Effector memory CD4-positive, alpha-beta T cell (primary cell): Measurements from ENCODE around the gene NXPH4.

Experiments used
- DNase-seq, 3 donors: peaks; one replicate each; pipeline ENCODE4 v3.0.0-alpha.2; 2020
- H3K27ac ChIP-seq: 2 replicates; pipeline ENCODE4 v1.7.0; 2013; ENCODE audit warnings: mild to moderate bottlenecking, low read length, moderate library complexity; ENCODE audit not compliant: insufficient read depth, poor library complexity, severe bottlenecking
- H3K27me3 ChIP-seq: replicated peaks from 2 replicates; pipeline ENCODE4 v1.7.0; 2013; ENCODE audit warnings: mild to moderate bottlenecking, low read length; ENCODE audit not compliant: insufficient read depth, control insufficient read depth, poor library complexity, severe bottlenecking
- H3K36me3 ChIP-seq: 2 replicates; pipeline ENCODE4 v1.7.0; 2013; ENCODE audit warnings: mild to moderate bottlenecking, low read length, moderate library complexity; ENCODE audit not compliant: control insufficient read depth, insufficient read depth
- H3K4me1 ChIP-seq: 2 replicates; pipeline ENCODE4 v1.7.0; 2013; ENCODE audit warnings: low read length, mild to moderate bottlenecking; ENCODE audit not compliant: control insufficient read depth, insufficient read depth, poor library complexity, severe bottlenecking
- H3K4me3 ChIP-seq: 2 replicates; pipeline ENCODE4 v1.7.0; 2013; ENCODE audit warnings: low read length, low read depth, mild to moderate bottlenecking; ENCODE audit not compliant: insufficient read depth, poor library complexity, severe bottlenecking
- H3K9me3 ChIP-seq: 2 replicates; pipeline ENCODE4 v1.7.0; 2013; ENCODE audit warnings: mild to moderate bottlenecking, low read length, moderate library complexity; ENCODE audit not compliant: control insufficient read depth

Gene NXPH4

DNA sequence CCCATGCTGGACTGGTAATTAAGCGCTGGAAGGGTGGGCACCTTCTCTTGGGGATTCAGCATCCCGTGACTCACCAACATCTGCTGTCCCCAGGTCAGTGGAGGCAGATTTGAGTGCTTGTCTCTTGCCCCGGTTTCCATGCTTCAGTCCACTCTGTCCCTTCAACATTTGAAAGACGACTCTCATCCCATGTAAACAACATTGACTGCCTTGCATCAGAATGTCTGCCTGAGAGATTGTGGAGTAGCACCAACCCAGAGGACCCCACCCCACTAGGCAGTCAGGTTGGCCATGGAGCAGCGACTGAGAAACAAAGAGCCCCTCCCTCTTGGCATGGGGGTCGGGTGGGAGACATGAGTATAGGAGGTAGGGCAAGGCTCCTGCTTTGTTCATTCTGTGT is 39.3 kb downstream of the NXPH4 start:
- no peak overlapping the region for H3K4me3 ChIP-seq
- H3K27me3 ChIP-seq = no peaks in the 10 kb centered on the region
- DNase-seq = no peak
- no peaks in the 10 kb centered on the region for H3K4me1 ChIP-seq
- no peaks in the 10 kb centered on the region for H3K9me3 ChIP-seq
- H3K36me3 ChIP-seq = peaks cover 50% of the 10 kb centered on the region
- no peak overlapping the region for H3K27ac ChIP-seq

DNA sequence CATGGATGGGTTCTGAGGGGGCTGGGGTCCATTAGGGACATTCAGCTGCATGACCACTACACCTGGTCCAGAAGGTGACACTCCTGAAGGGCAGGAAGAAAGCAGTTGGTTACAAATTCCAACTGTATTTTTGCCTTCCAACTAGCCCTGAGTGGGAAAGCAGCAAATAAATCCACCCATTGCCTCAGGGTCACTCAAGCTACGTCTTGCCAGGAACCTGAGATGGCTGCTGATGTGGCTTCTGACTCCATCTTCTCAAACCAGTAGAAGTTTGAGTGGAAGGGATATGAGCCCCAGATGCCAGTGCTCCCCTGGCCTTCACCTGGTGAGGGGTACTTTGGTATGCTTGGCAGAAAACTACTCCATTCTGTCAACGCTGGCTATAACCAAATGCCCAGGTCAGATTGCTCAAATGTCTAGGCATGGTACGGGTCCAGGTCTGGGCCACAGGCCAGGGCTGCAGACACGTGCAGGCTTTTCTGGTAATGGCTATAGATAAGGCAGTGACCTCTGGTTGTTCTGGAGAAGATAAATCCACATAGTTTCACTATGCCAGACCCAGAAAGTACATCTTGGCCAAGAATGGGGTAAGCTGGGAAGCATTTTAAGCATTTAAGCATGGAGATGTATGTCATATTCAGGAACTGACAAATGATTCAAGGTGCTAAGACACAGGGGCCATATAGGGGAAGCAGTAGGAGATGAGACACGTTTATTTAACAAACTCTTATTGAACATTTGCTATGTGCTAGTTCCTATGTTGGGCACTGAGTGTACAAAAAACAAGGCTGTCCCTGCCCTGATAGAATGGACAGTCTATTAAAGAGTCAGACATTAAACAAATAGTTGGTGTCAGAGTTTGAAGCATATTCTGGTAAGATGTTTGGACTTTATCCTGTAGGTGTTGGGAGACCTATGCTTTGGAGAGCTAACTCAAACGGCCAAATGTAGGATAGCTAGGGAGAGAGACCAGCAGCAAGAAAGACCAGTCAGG is 42.7 kb downstream of the NXPH4 start:
- Histone ChIP-seq H3K4me3 (no peak overlapping the region), H3K27ac (no peak overlapping the region), H3K4me1 (no peaks in the 10 kb centered on the region), H3K9me3 (no peaks in the 10 kb centered on the region), H3K36me3 (peaks cover 64% of the 10 kb centered on the region), H3K27me3 (no peaks in the 10 kb centered on the region)
- DNase-seq = no peak

DNA sequence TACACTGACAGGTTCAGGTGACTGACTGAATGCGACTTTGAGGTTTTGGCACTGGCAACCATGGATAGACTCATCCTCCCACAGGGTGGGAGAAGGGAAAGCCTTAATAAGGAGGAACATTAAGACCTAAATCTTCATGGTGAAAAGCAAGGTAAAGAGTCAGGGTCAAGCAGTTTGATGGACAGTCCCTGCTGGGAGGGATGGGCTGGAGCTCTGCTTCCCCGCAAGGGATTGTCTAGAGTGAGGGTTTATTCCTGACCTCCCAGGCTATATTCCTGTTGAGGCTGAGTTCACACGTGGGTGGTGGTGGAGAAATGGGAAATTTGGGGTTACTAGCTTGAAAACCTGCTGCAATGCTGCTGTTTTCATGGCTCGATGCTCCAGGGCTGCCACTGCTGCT is 43.8 kb downstream of the NXPH4 start:
- H3K4me1 ChIP-seq = no peaks in the 10 kb centered on the region
- no peak overlapping the region for H3K4me3 ChIP-seq
- peaks cover 57% of the 10 kb centered on the region for H3K36me3 ChIP-seq
- no peaks in the 10 kb centered on the region for H3K27me3 ChIP-seq
- H3K27ac ChIP-seq = no peak overlapping the region
- DNase-seq = no peak
- no peaks in the 10 kb centered on the region for H3K9me3 ChIP-seq

DNA sequence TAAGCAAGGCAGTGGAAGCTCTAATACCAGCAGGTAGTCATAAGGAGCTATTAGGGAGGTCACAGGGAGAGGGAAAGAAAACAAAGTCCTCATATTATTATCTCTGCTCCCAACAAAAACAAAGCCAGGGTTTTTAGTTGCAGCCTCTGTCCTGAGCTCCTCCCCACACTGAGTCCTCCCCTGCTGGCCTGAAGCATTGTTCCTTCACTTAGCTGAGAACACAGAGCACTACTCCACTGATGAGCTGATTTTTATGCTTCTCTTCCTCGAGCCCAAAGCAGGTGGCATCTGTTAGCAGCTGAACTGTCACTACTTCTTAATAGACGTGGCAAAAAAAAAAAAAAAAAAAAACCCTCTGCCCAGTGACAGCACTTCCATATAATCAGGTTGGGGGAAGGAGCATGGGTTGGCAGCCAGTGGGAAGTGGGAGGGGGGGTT is 44.9 kb downstream of the NXPH4 start:
- Histone ChIP-seq H3K9me3 (no peaks in the 10 kb centered on the region), H3K27me3 (no peaks in the 10 kb centered on the region), H3K4me3 (no peak overlapping the region), H3K4me1 (no peaks in the 10 kb centered on the region), H3K36me3 (peaks cover 53% of the 10 kb centered on the region), H3K27ac (no peak overlapping the region)
- no peak for DNase-seq

DNA sequence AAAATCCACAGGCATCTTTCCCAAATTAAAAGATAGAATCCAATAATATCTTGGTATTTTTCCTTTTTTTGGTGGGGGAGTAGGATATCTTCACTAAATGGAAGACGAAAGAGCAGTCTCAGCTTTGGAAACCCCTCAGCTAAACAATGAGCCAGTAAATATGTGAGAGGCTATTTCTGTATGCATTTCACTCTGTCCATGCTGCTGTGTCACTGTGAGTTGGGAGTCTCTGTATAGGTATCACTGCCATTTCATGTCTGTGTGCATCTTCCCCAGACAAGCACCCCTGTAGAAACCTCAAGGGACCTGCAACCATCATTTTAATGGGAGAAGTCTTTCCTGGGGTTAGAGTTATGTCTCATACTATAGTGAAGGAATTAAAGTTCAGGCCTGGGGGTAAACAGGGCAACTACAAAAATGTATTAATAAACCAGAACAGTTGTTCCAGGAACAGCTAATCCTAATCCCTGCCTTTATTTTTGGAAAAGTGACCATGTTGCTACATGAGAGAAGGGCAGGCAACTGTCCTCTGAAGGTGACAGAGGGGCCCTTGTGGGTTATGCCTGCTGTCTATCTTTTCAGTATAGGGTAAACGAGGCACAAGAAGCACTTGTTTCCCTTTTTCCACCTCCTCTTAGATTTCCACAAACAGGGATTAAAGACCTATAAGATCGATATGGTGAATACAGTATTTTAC is 45.7 kb downstream of the NXPH4 start:
- Histone ChIP-seq H3K36me3 (peaks cover 52% of the 10 kb centered on the region), H3K27me3 (no peaks in the 10 kb centered on the region), H3K4me3 (no peak overlapping the region)

DNA sequence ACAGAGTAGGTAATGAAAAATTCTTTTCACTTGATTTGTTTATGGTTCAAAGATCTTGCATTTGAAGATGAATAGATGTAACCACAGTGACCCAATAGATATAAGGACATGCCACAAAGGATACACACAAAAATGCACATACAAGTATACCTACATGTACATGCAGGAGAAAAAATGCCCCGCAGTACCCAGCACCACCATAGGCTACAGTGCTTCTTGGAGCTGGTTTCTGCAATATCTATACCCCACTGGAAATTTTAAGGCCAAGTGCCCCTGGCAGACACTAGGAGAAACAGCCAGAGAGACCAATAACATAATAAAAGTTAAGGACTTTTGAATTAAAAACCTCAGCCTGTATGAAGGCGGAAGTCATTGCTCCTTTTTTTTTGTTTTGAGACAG is 46.5 kb downstream of the NXPH4 start:
- Histone ChIP-seq H3K27ac (no peak overlapping the region), H3K27me3 (no peaks in the 10 kb centered on the region), H3K4me1 (no peaks in the 10 kb centered on the region), H3K4me3 (no peak overlapping the region), H3K9me3 (no peaks in the 10 kb centered on the region), H3K36me3 (peaks cover 53% of the 10 kb centered on the region)
- DNase-seq = no peak

More for the DNA sequence above, 45.7 kb downstream of the NXPH4 start:
- no peak overlapping the region for H3K27ac ChIP-seq
- no peak for DNase-seq
- H3K9me3 ChIP-seq = no peaks in the 10 kb centered on the region
- no peaks in the 10 kb centered on the region for H3K4me1 ChIP-seq

DNA sequence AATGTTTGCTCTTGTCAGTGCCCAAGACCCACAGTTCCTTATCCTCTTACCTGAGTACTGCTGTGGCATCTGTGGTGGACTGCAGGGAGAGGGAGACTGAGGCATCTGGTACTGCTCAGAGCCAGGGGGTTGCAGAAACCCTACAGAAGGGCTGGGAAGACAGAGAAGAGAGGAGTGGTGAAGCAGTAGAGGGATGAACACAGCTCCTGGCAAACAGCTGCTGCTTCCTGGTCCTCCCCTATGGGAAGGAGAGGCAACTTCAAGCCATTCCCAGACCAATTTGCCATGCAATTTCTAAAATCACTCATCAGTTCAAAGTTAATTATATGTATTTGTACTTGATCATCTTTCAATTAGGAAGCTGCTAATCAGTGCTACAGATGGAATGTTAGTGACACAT is 50.1 kb downstream of the NXPH4 start:
- Histone ChIP-seq H3K4me1 (no peaks in the 10 kb centered on the region), H3K27ac (no peak overlapping the region), H3K27me3 (no peaks in the 10 kb centered on the region), H3K36me3 (peaks cover 44% of the 10 kb centered on the region), H3K9me3 (no peaks in the 10 kb centered on the region), H3K4me3 (no peak overlapping the region)
- no peak for DNase-seq

DNA sequence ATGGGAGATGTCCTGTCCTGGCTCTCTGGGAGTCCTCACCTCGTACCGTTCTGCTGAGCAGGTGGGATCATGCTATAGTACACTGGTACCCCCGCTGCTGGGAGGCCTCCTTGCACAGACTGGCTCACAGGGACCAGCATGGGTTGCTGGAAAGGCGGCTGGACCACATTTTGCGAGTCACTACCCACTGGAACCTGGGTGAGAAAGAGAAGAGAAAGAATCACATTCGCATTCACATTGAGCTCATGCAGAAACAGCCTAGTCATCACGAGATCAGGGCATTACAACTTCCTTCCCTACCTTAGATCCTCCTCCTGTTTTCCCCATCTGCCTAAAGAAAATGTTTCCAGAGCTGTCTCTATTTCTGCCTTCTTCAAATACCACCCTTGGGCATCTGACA is 51.7 kb downstream of the NXPH4 start:
- Histone ChIP-seq H3K4me3 (no peak overlapping the region), H3K9me3 (no peaks in the 10 kb centered on the region), H3K27ac (no peak overlapping the region), H3K36me3 (peaks cover 48% of the 10 kb centered on the region), H3K4me1 (no peaks in the 10 kb centered on the region), H3K27me3 (no peaks in the 10 kb centered on the region)
- no peak for DNase-seq

DNA sequence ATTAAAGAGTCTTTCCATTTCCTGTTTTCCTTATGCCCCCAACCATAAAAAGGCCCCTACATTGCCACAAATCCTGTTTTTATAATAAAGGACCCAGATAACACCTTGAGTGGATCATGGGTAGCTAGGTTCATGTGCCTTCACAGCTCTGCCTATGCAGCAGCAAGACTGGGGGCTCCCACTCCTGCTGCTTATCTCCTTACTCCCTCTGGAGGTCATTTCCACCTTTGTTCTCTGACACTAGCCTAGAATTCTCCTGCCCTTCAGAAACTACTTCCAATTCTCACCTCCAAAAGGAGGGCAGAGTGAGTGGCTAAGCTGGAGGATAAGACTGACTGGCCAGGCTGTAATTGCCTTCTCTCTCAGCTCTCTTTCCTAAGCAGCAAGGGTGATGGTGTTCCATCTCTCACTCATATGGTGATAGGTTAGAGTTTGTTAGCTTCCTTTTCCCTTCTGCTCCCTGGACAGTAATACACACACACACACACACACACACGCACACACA is 54.4 kb downstream of the NXPH4 start:
- Histone ChIP-seq H3K4me1 (no peaks in the 10 kb centered on the region), H3K27me3 (no peaks in the 10 kb centered on the region), H3K9me3 (no peaks in the 10 kb centered on the region), H3K36me3 (peaks cover 52% of the 10 kb centered on the region), H3K27ac (no peak overlapping the region), H3K4me3 (no peak overlapping the region)
- DNase-seq = no peak
